NCI-H1930 (cell line): ENCODE data around the gene JAK3.
A peak's percentile ranks its signal among the peaks of the same experiment; 100 is the strongest.
"Not testable (repeated sequence)": the region's sequence is repeated elsewhere in the genome, so short reads cannot be mapped to it uniquely, and the experiment has no call there.

ENCODE experiments used
- DNase-seq, 2 experiments: peaks; one replicate each; lab custom pipeline; 2025; lab: John Stamatoyannopoulos, UW

The JAK3 gene

DNA sequence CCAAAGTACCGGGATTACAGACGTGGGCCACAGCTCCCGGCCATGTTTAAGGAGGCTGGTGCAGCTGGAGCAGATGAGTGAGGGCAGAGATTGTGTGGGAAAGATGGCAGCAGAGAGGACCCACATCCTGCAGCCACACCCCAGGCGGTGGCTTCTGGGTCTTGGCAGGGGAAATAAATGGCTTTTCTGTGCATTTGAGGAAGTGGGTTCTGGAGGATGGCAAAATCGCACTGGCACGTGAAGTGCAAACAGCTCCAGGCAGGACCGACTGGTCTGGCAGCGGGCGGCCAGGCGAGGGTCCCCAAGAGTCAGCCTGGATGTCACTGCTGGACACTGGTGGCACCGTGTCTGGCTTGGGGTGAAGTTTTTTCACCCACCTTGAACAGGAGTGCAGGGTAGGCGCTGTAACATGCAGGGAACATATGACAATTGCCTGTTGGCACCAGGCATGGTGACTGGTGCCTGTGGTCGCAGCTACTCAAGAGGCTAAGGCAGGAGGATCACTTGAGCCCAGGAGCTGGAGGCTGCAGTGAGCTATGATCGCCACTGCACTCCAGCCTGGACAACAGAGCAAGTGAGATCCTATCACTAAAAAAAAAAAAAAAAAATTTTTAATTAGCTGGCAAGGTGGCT, 44.4 kb downstream of the JAK3 start:
- DNase-seq, result no peak

DNA sequence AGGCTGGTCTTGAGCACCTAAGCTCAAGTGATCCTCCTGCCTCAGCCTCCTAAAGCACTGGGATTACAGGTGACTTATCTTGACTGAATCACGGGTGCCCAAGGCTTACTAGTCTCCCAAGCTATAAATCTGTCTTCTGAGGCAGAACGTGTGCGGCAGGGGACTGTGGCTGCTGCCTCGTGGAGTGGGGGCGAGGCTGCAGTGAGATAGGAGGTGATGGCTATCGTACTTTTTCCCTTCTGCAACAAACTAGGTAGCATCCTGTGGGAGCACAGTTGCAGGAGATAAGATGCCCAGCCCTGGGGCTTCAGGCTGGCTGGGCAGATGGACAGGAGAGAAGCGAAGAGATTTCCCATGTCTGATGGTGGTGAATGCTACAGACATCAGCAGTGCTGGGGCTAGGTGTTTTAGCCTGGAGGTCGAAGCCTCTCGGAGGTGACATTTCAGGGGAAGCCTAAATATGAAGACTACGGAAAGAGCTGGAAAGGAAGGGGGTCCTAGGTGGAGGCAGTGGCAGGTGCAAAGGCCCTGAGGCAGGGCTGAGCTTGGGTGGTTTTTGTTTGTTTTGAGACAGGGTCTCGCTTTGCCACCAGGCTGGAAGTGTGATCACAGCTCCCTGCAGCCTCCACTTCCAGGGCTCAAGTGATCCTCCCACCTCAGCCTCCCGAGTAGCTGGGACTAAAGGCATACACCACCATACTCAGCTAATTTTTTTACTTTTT, 45.5 kb downstream of the JAK3 start:
- DNase-seq, result no peak

DNA sequence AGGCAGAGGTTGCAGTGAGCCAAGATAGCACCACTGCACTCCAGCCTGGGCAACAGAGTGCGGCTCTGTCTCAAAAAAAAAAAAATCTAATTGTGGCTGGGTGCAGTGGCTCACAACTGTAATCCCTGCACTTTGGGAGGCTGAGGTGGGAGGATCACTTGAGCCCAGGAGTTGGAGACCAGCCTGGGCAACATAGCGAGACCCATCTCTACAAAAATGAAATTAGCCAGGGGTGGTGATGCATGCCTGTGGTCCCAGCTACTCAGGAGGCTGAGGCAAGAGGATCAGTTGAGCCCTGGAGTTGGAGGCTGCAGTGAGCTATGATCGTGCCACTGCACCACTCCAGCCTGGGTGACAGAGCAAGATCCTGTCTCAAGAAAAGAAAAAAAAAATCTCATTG, 49.2 kb downstream of the JAK3 start:
- not testable (repeated sequence) for DNase-seq

DNA sequence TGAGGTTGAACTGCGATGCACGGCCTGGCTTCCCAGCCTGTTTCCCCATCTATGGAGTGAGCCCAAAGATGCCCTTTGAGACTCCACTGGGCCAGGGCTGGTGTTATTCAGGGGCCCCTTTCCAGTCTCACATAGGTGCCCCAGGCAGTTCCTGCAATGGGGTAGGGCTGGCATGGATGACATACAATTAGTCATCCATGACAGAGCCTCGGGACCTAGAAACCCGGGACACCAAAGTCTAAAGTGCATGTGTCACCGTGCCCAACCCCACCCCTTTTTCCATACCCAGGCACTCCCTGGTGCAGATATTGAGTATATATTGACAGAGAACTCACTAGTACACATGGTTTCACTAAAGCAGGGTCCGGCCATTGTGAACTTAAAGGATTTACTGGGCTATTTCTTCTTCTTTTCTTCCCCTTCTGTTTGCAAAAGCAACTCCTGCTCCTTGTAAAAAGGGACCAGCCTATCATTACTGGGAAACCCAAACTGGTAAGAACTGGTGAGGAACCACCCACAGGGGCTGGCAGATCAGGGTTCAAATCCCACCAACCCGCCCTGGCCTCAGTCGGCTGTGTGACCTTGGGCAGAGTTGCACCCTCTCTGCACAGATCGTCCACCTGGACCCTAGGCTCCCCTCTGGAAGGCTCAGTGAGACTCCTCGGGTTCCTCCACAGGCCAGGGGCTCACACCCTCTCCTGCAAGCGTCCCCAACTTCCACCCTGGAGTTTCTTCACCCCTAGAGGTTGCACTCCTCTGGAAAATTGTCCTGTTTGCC, 50.2 kb downstream of the JAK3 start:
- no peak for DNase-seq

DNA sequence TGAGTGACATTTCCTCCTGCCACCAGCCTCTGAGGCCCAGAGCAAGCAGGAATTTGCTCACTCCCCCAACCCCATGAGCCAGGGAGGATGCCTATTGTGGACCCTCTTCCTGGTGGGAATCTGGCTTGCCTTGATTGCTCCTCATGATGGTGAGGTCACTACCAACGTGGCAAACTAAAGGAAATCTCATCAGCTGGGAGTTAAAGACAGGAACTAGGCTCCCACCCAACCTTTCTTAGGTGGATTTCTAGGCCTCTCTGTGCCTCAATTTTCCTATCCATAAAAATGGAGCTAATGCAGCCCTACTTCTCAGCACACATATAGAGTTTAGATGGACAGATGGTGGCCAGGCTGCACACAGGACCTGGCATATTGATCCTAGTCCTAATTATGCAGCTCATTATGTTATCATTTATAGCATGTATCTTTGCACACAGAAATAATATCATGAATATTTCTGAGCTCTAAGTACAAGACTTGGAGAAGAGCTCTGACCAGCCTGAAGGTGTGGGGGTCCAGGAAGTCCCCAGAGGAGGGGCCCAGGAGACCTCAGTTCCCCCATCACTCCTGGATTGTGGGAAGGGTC, 50.9 kb downstream of the JAK3 start:
- no peak for DNase-seq

DNA sequence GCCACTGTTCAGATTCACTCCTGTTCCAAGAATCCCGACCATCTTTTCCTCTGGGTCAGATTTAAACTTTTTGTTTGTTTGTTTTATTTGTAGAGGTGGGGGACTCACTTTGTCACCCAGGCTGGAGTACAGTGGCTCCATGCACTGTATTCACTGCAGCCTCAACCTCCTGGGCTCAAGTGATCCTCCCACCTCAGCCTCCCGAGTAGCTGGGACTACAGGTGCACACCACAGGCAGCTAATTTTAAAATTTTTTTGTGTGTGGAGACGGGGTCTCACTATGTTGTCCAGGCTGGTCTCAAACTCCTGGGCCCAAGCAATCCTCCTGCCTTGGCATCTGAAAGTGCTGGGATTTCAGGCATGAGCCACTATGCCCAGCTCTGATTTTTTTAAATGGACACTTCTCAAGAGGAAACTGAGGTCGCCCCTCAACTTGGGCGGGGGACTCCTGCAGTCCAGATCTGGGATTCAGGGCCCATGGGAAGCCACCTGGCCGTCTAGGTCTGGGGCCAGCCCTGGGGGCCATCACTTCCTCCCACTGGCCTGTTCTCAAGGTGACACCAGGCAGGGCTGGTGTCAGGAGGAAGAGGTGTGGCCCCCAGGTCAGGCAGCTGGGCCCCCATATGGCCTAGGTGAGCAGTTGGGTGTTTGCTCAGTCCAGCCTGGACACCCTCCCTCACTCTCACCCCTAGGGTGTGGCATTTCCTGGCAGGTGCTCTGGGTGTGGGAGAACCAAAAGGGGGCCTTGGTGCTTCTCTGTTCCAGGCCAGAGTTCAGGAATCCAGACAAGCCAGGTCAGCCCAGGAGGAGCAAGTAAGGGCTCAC, 51.6 kb downstream of the JAK3 start:
- no peak for DNase-seq

DNA sequence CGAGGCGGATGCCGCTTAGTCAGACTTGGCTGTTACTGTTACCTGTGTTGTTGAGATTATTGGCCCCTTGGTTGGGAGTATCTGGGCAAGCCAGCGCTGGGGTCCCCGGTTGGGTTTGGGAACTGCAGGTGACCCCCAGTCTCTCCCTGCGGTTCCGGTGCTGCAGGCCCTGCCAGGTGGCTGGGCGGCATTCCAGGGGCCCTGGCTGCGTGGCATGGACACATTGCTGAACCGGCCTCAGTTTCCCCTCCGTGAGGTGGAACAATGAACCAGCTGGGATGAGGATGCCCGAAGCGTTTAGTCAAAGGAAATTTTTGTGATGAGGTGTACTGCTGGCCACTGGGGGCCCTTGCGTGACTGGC, 52.3 kb downstream of the JAK3 start:
- no peak for DNase-seq

DNA sequence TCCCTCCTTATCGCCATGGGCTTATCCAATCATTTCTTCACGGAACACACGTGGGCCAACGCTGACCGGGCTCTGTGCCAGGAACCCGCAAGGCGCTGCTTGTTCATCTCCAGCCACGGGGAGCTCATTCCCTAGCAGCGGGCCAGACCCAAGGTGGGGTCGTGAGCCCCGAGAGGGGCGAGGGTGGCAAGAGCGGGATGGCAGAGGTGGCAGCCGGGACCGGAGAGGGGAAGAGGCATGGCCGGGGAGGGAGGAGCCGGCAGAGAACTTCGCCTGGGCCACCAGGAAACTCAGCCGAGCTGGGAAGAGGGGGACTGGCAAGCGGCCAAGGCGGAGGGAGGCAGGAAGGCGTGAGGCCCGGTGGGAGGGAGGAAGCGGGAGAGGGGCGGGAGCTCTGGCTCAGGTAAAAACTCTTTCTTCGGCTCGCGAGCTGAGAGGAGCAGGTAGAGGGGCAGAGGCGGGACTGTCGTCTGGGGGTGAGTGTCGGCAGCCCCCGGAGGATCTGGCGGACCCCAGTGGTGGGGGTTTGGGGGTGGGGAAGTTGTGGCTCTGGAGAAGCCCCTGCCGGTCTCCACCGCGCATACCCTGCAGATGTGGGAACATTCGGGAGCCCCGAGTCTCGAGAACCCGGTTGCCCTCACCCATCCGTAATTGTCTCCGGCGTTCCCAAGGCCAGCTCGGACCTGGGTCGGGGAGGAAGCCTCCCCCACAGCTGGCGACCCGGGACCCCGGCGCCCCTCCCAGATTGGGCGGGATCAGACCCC, 52.9 kb downstream of the JAK3 start, which contains the start of gene B3GNT3:
B3GNT3 (plus strand) TSS at position 408 of the 764 bp plus-strand sequence. CDS start 12,670 bp downstream, outside the sequence.
- DNase-seq, result no peak

DNA sequence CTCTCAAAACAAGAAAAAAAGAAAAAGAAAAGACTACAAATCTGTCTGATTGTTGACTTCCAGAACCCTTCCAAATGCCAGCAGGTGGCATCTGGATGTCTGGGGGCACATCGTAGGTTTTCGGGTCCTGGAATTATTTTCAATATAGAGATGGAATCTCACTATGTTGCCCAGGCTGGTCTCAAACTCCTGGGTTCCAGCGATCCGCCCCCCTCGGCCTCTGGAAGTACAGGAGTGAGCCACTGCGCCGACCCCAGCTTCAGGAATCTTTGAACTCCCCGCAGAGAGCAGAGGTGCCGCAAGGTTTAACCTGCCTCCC, 53.4 kb downstream of the JAK3 start:
- DNase-seq, result no peak

DNA sequence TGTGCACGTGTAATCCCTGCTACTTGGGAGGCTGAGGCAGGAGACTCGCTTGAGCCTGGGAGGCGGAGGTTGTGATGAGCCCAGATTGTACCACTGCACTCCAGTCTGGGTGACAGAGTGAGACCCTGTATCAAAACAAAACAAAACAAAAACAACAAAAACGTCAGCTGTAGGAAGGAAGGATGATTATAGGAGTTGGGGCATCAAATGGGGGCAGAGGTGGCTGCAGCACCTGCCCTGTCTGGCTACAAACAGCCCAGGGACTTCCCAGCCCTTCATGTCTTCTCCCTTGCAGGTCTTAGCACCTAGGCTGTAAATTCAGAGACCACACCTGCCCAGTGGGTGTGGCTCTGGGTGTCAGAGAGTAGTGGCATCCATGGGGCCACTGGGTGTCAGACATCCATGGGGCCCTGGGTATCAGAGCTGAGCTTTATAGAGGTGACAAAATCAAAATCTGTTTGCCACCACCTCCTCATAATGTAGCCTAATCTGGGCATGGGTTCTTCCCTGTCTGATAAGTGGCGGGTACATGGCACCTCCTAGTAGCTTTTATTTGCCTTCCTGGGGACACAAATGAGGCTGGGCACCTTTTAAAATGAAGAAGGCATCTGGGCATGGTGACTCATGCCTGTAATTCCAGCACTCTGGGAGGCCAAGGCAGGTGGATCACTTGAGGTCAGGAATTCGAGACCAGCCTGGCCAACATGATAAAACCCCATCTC, 57.6 kb downstream of the JAK3 start:
- no peak for DNase-seq

DNA sequence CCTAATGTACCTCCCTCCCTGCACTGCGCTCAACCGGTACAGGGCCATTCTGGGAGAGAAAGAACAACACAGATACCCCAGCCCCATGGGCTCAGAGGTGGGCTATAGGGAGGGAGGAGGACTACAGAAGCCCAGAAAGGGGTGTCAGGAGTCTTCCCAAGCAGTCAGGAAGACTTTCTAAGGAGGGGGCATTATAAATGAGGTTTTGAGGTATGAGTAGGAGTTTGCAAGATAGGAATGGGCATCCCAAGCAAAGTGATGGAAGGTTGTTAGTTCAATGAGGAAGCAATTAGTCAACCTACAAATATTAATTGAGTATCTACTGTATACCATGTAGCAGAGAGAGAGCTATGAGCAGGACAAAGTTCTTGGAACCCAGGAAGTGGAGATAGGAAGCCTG, 59.1 kb downstream of the JAK3 start:
- DNase-seq, result no peak

DNA sequence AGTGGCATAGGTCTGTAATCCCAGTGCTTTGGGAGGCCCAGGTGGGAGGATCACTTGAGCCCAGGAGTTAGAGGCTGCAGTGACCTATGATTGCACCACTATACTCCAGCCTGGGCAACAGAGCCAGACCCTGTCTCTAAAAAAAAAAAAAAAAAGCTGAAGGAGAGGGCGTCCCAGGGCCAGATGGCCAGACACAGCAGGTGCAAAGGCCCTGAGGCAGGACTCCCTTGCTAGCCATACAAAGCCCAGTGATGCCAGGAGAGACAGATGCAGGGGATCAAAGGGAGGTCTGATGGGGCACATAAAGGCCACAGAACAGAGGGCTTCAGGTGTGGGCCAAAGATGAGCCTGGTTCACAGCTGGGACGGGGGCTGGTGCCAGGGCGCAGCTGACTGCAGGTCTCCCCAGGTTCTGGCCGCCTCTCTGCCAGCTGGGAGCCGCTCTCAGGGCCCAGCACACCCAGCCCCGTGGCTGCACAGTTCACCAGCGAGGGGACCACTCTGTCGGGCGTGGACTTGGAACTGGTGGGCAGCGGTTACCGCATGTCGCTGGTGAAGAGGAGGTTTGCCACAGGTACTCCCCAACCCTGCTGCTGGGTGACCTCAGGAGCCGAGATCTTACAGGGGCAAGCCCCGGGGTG, 60.4 kb downstream of the JAK3 start:
- DNase-seq, result no peak

DNA sequence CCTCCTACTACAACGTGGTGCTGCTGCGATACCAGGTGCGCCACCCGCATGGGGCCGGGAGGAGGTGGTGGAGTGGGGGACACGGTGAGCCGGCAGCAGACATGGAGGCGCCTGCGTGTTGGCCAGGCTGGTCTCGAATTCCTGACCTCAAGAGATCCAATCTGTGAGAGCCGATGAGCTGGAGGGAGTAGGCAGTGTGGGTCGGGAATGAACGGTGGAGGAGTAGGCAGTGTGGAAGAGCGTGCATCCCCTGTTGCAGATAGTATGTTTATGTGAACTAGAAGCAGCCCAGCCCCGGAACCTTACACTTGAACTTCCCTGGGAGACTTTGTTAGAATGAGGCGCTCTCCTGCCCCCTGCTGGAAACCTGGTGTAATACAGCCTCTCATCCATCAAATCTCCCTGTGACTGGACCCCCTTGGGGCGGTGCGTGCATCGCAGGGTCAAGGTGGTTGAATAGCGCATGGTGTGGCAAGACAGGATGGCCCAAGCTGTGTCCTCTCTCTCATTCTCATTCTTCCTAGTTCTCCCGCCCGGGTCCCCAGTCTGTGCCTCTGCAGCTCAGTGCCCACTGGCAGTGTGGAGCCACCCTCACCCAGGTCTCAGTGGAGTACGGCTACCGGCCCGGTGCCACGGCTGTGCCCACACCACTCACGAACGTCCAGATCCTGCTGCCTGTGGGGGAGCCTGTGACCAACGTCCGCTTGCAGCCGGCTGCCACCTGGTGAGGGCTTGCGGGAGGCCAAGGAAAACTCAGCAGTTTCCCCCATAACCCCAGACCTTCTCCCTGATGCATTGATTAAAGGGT, 63.4 kb downstream of the JAK3 start:
- DNase-seq, result peak; percentile 32 to 34

DNA sequence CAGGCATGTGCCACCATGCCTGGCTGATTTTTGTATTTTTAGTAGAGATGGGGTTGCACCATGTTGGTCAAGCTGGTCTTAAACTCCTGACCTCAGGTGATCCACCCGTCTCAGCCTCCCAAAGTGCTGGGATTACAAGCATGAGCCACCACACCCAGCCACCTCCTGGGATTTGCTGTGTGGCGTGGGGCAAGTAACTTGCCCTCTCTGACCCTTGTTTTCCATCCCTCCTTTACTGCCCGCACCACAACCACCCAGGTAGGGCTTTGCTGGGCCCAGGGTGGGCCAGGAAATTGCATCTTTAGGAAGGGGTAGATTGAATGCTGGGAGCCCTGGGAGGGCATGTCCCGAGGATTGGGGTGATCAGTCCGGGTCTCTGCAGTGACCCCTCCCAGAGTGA, 64.1 kb downstream of the JAK3 start:
- DNase-seq, result not testable (repeated sequence)

DNA sequence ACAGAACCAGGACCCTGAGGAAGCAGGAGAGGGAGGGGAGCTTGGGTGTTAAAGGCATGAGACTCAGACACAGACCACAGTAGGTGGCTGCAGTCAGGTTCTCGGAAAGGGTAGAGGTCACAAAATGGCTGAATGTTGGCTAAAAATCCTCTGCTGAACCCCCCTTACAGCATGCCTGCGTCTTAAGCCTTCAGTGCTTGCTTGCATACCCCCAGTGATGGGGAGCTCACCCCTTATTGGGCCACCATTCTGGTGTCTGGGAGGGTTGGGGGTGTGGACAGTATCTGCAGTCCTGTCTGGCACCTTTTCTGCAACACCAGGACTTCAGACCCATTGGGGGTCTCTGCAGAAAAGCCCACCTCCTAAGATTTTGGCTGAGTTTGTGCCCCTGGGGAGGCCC, 67.0 kb downstream of the JAK3 start:
- DNase-seq, result no peak

DNA sequence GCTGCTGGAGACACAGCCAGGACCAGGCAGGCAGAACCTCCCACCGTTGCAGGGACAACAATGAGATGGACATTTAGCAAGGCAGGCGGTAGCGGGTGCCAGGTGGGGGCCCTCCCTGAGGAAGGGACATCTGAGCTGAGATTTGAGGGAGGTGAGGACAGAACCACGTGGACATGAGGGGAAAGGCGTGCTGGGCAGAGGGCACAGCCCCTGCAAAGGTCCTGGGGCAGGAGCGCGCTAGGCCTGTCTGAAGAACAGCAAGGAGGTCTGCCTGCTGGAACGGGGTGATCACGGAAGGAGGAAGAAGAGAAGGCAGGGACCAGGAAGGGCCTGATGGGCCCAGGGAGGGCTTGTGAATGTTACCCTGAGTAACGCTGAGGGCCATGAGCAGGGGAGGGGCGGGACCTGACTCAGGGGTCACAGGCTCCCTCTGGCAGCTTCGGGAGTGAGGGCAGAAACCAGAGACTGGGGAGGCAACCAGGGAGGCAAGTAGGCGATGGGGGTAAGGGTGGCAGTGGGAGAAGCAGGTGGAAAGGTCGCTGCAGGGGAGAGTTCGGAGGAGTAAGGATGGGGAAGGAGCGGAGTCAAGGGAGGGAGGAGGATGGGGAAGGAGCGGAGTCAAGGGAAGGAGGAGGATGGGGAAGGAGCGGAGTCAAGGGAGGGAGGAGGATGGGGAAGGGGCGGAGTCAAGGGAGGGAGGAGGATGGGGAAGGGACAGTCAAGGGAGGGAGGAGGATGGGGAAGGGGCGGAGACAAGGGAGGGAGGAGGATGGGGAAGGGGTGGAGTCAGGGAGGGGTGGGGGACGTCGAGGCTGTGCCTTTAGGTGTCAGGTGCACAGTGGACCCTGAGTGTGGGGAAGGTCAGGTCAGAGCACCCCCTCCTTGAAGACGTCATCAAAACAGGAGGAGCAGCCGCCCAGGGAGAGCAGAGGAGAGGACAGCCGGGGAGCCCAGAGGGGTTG, 68.5 kb downstream of the JAK3 start:
- peak in 1 of 2 experiments; percentile 11 for DNase-seq

DNA sequence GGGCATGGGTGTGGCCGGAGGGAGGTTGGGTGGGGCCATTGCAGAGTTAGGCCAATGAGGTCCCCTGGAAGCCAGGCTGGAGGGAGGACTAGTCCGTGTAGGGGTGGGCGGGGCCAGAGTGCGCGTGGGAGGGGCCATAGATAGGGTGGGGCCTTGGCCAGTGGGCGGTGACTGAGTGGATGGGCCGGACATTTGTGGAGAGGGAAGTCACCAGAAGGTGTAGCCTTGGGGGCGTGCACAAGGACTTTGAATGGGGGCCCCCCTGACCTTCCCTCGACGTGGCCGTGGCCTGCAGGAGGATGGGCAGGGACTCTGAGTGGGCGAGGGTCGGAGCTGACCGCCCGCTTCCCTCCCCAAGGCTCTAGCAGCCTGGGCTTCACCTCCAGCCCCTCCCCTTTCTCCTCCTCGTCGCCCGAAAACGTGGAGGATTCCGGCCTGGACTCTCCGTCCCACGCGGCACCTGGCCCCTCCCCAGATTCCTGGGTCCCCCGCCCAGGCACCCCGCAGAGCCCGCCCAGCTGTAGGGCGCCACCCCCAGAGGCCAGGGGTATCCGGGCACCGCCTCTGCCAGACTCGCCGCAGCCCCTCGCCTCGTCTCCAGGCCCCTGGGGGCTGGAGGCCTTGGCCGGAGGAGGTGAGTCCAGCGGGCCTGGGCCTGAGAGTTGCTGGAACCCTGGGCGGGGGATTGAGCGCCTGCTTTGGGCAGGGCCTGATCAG, 69.4 kb downstream of the JAK3 start:
- DNase-seq, result no peak
